Superior temporal gyrus (tissue), 1 donor: Measurements from ENCODE around the gene TBC1D4.

Source experiments
- DNase-seq: peaks from one replicate; pipeline ENCODE4 v3.0.0-alpha.2; 2016; ENCODE audit errors: extremely low spot score

The TBC1D4 gene

DNA sequence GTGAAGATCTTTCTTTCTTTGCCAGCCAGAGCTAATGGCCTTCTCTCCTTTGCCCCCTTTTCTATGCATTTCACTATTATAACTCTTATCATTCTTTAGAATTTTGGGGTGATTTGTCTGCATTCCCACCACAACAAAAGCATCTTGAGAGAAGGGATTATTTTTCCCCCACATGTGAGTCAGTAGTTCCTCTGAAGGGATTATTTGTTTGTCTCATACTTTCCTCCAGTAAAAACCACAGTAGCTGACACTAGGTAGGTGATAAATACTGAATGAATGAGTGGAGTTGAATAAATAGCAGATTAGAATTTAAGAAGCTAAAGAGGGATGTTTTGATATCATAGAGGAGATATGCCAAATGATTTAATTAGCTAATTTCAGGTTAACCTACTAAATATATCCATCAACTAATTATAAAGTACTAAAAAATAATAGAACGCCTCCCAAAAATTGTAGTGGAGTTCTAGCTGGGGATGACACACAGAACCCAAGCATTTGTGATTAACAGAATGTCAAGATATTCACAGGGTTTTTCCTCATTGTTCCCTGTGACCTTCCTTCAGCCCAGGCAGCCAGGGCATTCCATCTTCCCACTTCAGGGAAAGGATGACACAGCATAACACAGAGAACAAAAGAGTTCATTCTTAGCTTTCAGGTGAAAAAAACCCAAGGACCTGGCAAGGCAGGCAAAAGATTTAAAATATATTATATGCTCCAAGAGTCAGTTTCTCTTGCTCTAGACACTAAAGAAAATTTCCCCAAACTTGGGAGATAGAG, 3.5 kb upstream of the TBC1D4 start:
- DNase-seq, result no peak

DNA sequence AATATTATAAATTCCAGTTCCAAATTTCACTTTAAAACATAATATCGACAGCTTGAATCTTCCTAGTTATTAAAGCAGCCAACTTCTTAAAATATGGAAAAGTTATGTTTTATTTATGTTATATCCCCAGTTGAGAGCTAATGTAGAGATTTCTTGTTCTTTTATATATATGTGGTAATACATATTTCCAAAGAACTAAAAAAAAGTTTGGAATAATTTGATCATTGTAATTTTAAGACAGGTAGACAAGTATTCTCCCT, 781 bp upstream of the TBC1D4 start:
- DNase-seq, result no peak

DNA sequence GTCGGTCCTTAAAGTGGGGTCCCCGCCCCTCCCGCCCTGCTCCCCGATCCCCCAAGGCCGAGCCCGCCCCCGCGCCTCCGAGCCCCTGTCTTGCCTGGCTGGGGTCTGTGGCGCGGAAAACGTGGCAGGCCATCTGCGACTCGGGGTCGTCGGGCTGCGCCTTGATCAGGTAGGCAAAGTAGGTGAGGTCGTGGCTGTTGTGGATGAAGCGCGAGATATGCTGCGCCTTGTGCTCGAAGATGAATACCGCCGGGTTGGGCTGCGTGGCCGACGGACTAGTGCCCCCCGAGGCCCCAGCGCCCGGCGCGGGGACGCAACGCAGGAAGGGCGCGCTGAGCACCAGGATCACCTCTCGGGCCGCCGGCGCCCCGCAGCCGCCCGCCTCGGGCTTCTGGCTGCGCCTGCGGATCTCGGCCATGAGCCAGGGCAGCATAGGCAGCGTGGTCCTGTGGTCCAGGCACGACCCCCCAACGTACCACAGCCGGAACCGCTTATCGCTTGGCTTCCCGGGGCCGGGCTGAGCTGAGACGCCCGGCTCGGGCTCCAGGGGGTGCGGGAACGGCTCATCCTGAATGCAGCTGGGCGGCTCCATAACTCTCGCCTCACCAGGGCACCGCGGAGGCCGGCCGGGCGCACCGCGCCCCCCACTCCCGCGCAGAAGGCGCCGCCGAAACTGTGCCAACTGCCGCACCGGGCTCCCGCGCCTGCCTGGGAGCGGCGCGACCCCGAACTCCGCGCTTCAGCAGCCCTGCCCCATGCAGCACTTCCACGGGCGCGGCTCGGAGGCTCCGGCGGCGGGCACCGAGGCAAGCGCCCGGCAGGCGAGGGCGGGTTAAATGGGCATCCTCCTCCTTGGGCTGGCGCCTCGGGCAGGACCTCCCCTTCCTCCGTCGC, 546 bp downstream of the TBC1D4 start:
- DNase-seq, result no peak

DNA sequence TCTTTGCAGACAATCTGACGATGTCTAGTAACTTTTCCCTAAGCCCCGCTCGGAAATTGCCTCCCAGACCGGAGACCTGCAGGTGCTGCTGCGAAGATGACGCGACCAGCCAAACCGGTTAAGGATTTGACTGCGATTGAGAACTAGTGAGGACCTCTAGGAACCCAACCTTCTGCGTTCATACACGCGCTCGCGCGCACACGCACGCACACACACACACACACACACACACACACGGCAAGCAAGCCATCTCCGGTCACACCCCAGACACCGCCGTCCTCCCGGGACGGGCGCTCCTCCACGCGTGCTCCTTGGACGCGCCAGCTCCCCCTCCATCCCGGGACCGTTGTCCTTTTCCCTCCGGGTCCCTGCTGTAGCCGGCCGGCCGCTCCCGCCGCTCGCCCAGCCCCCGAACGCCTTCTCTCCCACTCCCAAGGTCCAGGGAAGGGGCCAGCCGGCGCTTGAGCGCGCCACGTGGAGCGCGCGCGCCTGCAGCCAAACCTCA, 1.2 kb downstream of the TBC1D4 start:
- peak; percentile 36 for DNase-seq

DNA sequence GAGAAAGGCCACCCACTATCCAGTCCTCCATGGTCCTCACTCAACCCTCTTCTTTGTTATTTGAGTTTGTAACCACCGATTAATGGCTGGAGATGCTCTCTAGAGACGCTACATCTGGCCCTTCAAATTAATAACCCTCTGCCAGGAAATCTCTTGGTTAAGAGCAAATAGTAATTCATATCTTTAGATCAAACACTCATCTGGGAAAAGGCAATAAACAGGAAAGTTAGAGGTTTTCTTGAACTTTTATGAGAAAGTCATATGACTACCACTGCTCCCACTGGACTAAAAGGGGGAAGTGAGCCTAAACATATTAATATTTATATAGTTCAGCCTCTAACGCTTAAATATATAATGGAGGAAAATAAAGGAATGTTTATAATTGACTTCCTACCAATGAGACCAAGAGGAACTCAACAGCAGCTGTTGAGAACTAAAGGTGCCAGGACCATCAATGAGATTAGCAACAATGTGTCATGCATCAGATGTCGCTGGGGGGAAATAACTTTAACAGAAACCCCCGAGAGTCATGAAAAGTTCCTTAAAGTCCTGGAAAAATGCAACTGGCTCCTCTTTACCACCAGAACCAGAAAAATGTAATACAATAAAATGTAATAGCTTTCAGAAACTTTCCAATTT, 2.7 kb downstream of the TBC1D4 start:
- no peak for DNase-seq

DNA sequence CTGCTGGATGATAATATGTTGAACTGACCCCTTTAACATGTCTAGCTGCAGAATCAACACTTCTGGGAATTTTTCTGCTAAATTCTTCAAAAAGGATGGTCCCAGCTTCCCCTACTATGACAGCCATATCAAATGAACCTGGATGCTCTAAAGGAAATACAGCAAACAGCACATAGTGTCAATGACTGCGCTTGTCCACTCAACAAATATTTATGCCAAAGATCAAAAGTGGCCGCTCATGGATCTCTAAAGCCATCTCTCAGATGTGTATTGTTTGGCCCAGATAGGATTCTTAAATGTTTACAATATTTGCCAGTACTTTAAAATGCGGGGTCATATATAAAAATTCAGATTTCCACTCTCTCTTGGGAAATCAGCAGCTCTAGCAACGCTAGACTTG, 3.3 kb downstream of the TBC1D4 start:
- no peak for DNase-seq

DNA sequence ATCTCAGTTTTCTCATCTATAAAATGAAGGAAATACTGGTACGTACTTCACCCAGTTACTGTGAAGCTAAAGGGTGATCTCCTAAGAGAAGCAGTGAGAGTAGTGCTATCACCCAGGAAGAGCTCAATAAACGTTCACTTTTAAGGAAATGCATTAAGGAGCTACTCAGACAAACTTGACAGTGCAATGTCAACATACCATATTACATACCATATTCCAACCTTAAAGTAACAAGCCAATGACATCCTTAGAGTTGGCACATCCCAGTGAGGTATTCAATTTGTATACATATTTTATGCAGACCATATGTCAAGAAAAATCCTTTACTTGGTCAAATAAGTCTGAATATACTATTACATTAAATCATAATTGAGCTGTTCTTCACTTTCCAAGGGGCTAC, 7.0 kb downstream of the TBC1D4 start:
- DNase-seq, result no peak

DNA sequence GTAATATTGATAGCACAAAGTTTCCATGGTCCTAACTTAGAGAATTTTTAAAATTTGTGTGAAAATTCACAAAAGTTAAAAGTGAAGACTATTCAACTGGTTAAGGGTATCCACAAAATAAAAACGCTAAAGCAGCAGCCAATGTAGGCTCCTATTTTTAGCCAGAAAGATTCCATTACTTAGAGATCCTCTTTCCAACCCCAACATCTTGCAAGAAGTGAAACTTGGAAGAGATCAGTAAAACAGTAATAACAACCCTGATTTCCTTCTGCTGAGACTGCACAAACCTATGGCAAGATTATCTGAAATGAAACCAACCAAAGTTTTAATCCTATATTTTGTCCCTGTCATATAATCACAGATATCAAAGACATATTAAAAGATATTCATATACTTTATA, 8.5 kb downstream of the TBC1D4 start:
- DNase-seq, result no peak

GRCh38 chr13:75470676-75471075, 11.3 kb downstream of the TBC1D4 start:
- no peak for DNase-seq

GRCh38 chr13:75469047-75469446, 12.9 kb downstream of the TBC1D4 start:
- no peak for DNase-seq

DNA sequence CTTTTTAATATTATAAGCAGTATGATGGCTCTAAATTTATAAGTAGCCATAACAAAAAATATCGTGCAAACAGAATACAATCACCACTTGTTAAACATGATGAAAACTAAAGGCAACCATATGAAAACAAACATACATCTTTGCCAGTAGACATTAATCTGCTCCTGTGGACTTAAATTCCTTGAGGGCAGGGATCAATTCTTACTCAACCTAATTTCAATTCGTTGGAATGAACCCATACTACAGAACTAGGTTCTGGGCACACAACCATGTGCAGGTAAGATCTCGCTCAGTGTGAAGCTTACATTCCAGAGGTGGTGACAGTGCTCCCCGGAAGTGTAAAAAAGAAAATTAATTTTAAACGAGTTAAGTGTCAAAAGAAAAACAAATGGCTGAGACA, 13.4 kb downstream of the TBC1D4 start:
- no peak for DNase-seq

GRCh38 chr13:75468098-75468497, 13.9 kb downstream of the TBC1D4 start:
- DNase-seq, result no peak

DNA sequence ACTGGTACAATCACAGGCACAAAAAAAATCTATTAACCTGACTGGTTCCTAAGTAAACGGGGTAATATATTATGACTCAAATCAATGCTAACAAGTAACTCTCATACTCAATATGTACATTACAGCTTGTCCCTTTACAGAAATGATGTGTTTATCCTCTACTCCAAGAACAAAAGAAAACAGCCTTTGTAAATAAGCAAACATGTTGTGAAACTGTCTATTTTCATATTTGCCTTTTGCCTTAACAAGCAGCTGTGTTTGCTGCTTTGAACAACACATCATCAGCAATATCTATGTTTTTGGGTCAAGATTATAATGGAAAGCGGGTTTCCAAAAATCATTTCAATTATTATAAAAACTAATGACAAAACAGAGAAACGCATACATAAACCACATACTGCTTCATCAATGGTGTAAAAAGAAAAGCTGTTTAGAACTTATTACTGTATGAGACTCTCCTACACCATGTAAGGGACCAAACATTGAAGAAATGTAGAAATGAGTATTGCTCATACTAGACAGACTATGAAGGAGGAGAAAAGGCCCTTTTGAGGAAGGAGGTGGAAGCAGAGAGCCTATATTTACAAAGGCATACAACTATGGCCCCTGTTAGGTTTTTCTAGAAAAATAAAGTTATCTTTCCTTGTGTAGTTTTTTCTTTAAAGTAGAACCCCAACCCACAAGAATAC, 14.8 kb downstream of the TBC1D4 start:
- DNase-seq, result no peak

DNA sequence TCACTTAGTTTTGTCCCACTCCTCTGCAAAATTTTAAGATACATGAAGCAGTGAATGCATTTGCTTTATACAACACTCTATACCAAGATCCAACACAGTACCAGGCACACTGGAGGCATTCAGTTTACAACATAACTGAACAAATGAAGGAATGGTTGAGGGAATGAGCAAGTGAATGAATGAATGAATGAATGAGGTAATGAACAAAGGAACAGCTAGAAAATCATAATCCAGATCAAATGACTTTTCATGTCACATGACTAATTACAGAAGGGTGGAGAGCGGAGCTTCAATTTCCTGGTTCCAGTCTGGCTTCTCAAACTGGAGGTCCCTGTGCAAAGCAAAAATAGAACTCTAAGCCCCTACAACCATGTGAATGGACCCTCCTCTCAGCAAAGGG, 16.7 kb downstream of the TBC1D4 start:
- no peak for DNase-seq

- DNase-seq, result no peak
Measured at GRCh38 chr13:75461314-75461713, 20.7 kb downstream of the TBC1D4 start.

DNA sequence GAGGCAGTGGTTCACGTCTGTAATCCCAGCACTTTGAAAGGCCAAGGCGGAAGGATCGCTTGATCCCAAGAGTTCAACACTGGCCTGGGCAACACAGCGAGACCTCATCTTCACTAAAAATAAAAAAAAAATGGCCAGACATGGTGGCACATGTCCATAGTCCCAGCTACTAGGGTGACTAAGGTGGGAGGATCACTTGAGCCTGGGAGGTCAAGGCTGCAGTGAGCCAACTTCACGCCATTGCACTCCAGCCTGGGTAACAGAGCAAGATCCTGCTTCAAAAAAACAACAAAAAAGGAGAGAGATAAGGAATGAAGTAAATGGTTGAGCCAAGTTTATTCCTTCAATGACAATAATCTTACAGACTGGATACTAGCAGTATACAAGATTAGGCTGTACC, 21.3 kb downstream of the TBC1D4 start:
- DNase-seq, result no peak

- no peak for DNase-seq
Measured at GRCh38 chr13:75458696-75459422, 23.1 kb downstream of the TBC1D4 start.

DNA sequence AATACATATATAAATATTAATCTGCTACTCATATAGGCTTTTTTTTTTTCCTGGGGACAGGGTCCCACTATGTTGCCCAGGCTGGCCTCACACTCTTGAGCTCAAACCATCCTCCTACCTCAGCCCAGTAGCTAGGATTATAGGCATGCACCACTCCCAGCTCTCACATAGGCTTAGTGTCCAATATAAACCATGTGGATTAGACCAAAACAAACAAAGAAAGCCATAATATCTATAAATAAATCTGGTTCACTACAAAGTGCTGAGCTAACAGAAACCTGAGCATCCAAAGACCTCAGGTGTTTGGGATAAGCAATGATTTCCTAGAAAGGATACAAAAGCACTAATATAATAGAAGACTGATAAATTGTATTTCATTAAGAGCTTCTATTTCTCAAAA, 26.0 kb downstream of the TBC1D4 start:
- no peak for DNase-seq

- no peak for DNase-seq
Measured at GRCh38 chr13:75454497-75454896, 27.5 kb downstream of the TBC1D4 start.

DNA sequence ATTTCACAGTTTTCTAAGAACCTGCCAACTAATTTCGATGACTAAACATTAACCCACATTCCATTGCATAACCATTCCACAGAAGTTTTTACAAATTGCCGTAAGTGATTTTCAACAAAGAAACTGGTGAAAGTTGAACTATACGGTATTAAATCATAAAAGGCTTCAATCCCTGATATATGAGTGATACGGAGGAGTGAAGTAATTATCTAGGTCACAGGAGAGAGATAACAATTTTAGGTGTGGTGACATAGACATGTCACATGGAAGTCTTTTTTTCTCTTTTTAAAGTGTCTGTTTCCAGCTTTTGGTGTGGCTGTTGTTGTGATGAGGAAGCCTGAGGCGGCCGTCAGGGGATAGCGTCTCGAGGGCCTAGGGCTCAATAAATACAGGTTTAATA, 29.4 kb downstream of the TBC1D4 start:
- no peak for DNase-seq

- DNase-seq, result no peak
Measured at GRCh38 chr13:75447493-75447892, 34.5 kb downstream of the TBC1D4 start.
